GM12892 (cell line): ENCODE data around the gene RAB6B.

Experiments used
- DNase-seq: peaks from one replicate; pipeline ENCODE4 v3.0.0; 2011; ENCODE audit not compliant: insufficient read length
- FAIRE-seq: peaks from 2 replicates; lab custom pipeline; 2011; peaks lifted over from hg19 to GRCh38; lab: Jason Lieb, UNC
- POLR2A ChIP-seq: IDR thresholded peaks from 2 replicates; pipeline ENCODE4 v1.6.1; 2011; ENCODE audit warnings: low read depth, low read length, control low read depth
- POLR2AphosphoS5 ChIP-seq: IDR thresholded peaks from 2 replicates; pipeline ENCODE4 v1.6.1; 2011; ENCODE audit warnings: low read depth, low read length, control low read depth
- TAF1 ChIP-seq: IDR thresholded peaks from 2 replicates; pipeline ENCODE4 v1.6.1; 2011; ENCODE audit warnings: low read depth, mild to moderate bottlenecking, control low read depth, low read length, borderline replicate concordance

Gene RAB6B

GRCh38 chr3:133835961-133836360 is 59.7 kb downstream of the RAB6B start:
- FAIRE-seq (no peak), DNase-seq (no peak)
- TF ChIP-seq POLR2AphosphoS5 (no peak), TAF1 (no peak), POLR2A (no peak)

DNA sequence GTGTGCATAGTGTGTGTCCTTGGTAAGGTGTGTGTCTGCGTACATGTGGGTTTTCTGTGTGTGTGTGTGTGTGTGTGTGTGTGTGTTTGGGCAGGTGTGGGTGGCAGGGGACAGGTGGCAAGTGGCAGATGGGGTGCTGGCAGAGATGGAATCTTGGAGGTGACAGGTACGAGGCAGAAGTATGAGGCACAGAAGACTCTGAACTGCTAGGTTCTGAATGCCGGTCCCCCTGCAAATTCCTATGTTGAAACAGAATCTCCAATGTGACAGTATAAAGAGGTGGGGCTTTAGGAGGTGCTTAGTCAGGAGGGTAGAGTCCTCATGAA is 60.3 kb downstream of the RAB6B start:
- DNase-seq (no peak), FAIRE-seq (no peak)
- no peak for TF ChIP-seq POLR2AphosphoS5
- no peak for TF ChIP-seq TAF1
- no peak for TF ChIP-seq POLR2A

GRCh38 chr3:133834621-133835417 is 60.9 kb downstream of the RAB6B start:
- DNase-seq (no peak), FAIRE-seq (no peak)
- TF ChIP-seq POLR2A = no peak
- TF ChIP-seq POLR2AphosphoS5 = no peak
- TF ChIP-seq TAF1 = no peak

DNA sequence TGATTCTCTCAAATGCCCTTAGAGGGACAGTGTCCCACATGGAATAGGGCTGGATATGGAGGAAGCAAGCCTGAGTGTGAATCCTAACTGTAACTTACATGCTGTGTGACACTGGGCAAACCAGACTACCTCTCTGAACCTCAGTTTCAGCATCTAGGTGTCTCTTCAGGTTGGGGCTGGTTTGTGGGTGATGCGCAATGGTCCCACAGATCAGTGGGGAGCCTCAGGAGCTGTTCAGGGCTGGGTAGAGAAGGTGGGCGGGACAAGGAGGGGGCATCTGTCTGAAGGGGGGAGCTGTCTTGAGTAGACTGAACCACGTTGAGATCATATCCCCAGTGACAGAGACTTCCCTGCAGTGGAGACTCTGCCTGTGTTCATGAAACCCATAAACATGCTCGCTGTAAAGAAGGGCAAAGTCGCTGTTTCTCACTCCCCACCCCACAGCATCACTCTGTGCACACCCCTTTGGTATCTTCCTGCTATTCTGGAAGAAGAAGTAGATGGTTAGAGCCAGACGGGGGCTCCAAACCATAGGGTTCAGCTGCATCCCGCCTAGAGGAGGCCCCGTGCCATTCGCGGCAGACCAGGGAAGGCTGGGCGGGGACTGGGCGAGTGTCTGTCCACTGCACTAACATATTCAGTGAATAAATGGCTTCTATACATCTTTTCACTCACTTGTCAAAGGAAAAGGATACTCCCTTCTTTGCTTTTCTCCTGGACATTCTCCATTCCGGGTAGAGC is 61.6 kb downstream of the RAB6B start:
- FAIRE-seq (no peak), DNase-seq (no peak)
- TF ChIP-seq POLR2AphosphoS5 = no peak
- TF ChIP-seq POLR2A = no peak
- no peak for TF ChIP-seq TAF1

DNA sequence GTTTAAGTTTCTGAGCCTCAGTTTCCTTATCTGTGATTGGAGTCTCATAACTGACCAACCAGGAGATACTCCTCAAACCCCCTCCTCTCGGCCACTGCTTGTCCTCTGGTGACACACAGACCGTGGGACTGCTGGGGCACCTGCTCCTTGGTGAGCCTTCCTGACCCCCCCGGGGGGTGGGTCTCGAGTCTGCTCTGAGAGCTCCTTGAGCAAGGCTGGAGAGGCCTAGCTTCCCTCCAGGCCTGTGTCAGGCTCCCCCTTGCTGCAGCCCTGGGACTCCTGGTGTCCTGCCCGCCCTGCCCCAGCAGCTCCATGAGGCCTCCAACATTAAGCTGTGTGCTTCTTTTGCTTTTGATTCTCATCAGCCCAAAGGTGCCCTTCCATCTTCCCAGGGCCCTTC is 62.4 kb downstream of the RAB6B start:
- no peak for FAIRE-seq
- DNase-seq = no peak
- no peak for TF ChIP-seq POLR2A
- TF ChIP-seq TAF1 = no peak
- no peak for TF ChIP-seq POLR2AphosphoS5

DNA sequence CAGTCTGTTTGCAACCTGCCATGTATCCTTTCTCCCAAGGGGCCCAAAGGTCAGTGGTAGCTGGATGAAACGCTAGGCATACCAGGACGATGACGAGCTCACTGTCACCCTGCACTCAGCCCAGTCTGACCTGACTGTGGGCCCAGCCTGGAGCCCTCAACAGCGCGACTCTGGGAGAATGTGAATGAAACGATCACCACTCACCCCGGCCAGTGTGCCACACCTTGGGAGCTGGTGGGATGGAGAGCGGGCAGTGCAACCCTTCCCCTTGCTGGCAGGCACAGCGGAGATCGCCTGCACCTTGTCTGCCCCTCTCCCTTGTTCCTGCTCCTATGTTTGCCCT is 62.9 kb downstream of the RAB6B start:
- FAIRE-seq (no peak), DNase-seq (no peak)
- TF ChIP-seq POLR2A = no peak
- no peak for TF ChIP-seq POLR2AphosphoS5
- no peak for TF ChIP-seq TAF1

DNA sequence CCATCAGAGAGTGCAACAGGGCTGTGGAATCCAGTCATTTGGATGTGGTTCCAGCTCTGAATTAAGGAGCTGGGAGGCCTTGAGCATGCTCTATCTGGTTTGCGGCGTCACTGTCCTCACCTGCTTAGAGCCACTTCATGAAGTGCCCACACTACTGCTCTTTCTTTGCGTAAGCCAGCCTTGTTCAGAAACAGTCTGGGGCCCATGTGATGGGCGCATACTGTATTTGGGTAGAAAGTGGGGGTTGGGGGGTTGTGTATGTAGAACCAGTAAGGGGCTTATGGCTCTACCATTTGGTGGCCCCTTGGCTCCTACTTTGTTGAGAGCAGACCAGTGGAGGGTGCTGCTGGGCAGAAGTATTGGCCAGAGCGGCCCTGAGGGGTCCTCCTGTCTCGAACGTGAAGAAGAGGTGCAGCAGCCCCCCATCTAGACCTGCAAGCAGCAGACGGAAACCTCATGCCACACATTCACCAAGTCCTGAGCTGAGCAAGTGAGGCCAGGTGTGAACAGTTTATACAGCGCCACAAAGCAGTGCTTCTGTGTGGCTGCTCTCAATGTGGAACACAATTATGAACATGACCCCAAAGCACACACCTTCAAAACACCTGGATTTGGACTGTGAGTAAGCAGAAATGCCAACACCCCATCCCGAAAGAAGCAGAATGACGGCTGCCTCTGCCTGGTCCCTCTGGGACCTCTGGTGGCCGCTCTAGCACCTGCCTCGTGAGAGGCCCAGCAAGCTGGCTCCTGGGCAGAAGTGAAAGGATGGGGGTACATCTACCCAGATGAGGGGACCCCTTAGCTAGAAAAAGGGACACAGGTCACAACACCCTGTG is 63.5 kb downstream of the RAB6B start:
- TF ChIP-seq POLR2AphosphoS5 (no peak), TAF1 (no peak), POLR2A (no peak)
- FAIRE-seq = no peak
- no peak for DNase-seq

- FAIRE-seq = no peak
- TF ChIP-seq POLR2A (no peak), TAF1 (no peak), POLR2AphosphoS5 (no peak)
- DNase-seq = no peak
Observed at GRCh38 chr3:133830071-133830470, 65.6 kb downstream of the RAB6B start.

- FAIRE-seq (no peak), DNase-seq (no peak)
- TF ChIP-seq POLR2A (no peak), TAF1 (no peak), POLR2AphosphoS5 (no peak)
Observed at GRCh38 chr3:133829310-133829707, 66.4 kb downstream of the RAB6B start.

DNA sequence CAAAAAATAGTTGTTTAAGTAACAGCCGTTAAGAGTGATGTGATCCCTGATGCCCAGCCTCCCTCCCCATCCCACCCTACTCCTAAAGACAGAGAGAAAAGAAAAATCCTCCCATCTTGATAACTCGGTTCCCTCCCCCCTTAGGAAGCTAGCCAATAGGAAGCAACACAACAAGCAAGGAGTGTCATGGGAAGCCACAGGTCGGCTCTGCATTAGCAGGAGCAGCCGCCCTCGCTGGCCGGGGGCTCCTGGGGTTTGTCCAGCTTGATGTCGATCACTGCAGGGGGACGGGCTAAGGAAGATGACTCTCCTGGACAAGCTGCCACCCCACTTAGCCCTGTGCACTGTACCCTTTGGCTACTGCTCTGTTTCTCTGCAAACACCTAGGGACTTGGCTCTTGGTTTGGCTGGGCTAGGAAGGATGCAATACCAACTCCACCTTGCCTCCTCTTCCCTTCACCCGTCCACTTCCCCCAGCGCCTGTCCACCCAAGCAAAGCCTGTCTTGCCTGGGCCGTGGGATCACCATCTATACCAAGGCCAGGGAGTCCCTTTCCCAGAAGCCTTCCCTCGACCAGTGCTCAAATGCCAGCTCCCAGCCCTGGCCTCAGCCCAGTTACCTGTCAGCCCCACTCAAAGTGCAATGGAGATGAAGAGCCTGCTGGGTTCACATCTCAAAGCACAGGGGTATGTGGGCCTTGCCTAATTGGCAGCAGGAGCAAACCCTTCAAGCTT is 66.9 kb downstream of the RAB6B start:
- FAIRE-seq = no peak
- no peak for DNase-seq
- no peak for TF ChIP-seq TAF1
- no peak for TF ChIP-seq POLR2A
- TF ChIP-seq POLR2AphosphoS5 = no peak

DNA sequence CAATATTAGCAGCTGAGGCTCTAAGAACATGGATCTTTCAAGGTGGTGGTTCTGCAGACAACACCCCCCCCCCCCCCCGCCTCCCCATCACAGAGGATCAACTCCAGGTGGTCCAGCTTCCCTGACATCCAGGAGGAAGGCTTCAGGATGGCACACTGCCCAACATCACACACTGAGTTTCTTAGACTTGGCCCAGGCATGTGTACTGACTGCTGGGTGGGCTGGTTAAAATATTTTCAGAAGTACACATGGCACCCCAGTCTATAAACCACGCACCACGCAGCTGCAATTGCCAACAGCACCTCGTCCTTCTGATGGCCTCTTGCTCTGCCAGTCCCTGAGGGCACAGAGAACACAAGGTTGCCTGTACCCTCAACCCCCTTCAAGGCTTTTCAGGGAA is 68.0 kb downstream of the RAB6B start:
- DNase-seq (no peak), FAIRE-seq (no peak)
- TF ChIP-seq POLR2AphosphoS5 = no peak

DNA sequence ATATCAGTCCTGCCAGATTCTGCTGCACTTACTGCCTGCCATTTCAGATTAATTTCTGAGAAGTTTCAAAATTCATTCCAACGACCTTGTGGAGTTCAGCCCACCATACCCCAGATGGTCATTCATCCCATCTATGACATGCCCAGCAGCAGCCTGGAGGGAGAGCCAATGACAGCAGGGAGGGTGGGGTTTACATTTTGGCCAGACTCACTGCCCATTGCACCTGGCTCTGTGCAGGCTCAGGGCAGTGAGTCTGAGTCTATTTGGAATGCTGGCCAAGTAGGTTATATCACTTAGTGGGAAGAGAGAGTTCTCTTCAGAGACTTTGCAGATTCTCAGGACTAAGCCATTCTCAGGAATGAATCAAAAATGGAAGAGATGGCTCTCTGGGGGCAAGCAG is 68.5 kb downstream of the RAB6B start:
- FAIRE-seq (no peak), DNase-seq (no peak)
- no peak for TF ChIP-seq POLR2AphosphoS5
- TF ChIP-seq POLR2A = no peak
- TF ChIP-seq TAF1 = no peak

- FAIRE-seq = no peak
- no peak for DNase-seq
- no peak for TF ChIP-seq POLR2AphosphoS5
- TF ChIP-seq POLR2A = no peak
- TF ChIP-seq TAF1 = no peak
Observed at GRCh38 chr3:133825969-133826727, 69.5 kb downstream of the RAB6B start.
